Stomach (tissue), 4 donors: ENCODE data around the gene DGKD.

Source experiments
- EP300 ChIP-seq: sonication (generic); formaldehyde crosslinking; IDR thresholded peaks from one replicate; pipeline ENCODE4 v1.6.1; 2017; ENCODE audit warnings: antibody characterized with exemption
- POLR2A ChIP-seq, 4 donors: fragments of 450-650 bp; IDR thresholded peaks; one replicate each; pipeline ENCODE4 v1.6.1; 2016; ENCODE audit warnings: antibody characterized with exemption in 4 of 4, control low read depth in 2 of 4, mild to moderate bottlenecking in 1 of 4, moderate library complexity in 1 of 4
- POLR2AphosphoS5 ChIP-seq, 3 donors: sonication (generic); formaldehyde crosslinking; IDR thresholded peaks; one replicate each; pipeline ENCODE4 v1.6.1; 2016; ENCODE audit warnings: antibody characterized with exemption in 3 of 3
- TF ChIP-seq, protein P1 (sequence below), 7 experiments: fragments of 450-650 bp in 4 of 7; fragments of 200-600 bp in 3 of 7; sonication (generic) in 3 of 7; IDR thresholded peaks; one replicate each; pipeline ENCODE4 v1.5.1; 2016 to 2019; ENCODE audit warnings: antibody characterized with exemption in 7 of 7, control low read depth in 2 of 7, mild to moderate bottlenecking in 1 of 7

DNA sequence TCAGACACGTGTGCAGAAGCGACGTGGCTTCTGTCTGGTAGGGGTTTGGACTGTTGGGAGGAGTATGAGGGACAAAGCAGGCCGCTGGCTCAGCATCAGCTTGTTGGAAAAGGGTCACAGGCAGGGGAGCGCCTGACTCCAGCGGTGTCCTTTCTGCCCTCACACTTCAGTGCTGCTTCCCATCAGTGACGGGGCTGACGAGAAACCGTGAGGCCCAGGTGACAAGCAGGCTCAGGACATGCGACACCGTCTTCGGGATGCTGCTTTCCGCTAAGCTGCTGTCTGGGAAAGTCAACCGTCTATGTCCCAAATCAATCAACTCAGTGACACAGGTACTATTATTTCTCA is 121.7 kb downstream of the DGKD start:
- TF ChIP-seq, protein P1, sequence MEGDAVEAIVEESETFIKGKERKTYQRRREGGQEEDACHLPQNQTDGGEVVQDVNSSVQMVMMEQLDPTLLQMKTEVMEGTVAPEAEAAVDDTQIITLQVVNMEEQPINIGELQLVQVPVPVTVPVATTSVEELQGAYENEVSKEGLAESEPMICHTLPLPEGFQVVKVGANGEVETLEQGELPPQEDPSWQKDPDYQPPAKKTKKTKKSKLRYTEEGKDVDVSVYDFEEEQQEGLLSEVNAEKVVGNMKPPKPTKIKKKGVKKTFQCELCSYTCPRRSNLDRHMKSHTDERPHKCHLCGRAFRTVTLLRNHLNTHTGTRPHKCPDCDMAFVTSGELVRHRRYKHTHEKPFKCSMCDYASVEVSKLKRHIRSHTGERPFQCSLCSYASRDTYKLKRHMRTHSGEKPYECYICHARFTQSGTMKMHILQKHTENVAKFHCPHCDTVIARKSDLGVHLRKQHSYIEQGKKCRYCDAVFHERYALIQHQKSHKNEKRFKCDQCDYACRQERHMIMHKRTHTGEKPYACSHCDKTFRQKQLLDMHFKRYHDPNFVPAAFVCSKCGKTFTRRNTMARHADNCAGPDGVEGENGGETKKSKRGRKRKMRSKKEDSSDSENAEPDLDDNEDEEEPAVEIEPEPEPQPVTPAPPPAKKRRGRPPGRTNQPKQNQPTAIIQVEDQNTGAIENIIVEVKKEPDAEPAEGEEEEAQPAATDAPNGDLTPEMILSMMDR (IDR thresholded peaks at IDR 0.05), result no peak
- TF ChIP-seq POLR2A (IDR thresholded peaks at IDR 0.05) (no peak), POLR2AphosphoS5 (IDR thresholded peaks at IDR 0.05) (no peak), EP300 (no peak)
